ENCODE results near the gene KRT72.

KRT72 gene

GRCh38 chr12:52613384-52614030 lies 12.2 kb upstream of the KRT72 start:
- Histone ChIP-seq H3K27me3 (replicated peaks; ENCODE audit: insufficient read depth, low read length) (peaks cover 71% of the 10 kb centered on the region), H3K4me2 (ENCODE audit: low read depth, low read length) (no peak overlapping the region)

GRCh38 chr12:52612431-52613383 lies 11.4 kb upstream of the KRT72 start:
- Histone ChIP-seq H3K27me3 (replicated peaks; ENCODE audit: insufficient read depth, low read length) (peaks cover 71% of the 10 kb centered on the region), H3K4me3 (ENCODE audit: low read length) (no peak overlapping the region), H3K4me1 (ENCODE audit: low read length) (no peaks in the 10 kb centered on the region), H3K79me2 (ENCODE audit: low read length) (no peaks in the 10 kb centered on the region), H3K9me3 (replicated peaks; ENCODE audit: insufficient read depth, low read length) (no peaks in the 10 kb centered on the region), H3K27ac (ENCODE audit: low read length) (no peak overlapping the region), H2AFZ (ENCODE audit: low read length) (no peak overlapping the region), H3K4me2 (ENCODE audit: low read depth, low read length) (no peak overlapping the region), H3K9ac (ENCODE audit: low read length) (no peak overlapping the region), H3F3A (ENCODE audit: insufficient read depth, low read length) (no peaks in the 10 kb centered on the region), H4K20me1 (ENCODE audit: insufficient read depth, low read length) (no peaks in the 10 kb centered on the region), H3K36me3 (replicated peaks; ENCODE audit: insufficient read depth, low read length) (no peaks in the 10 kb centered on the region), H3K9me2 (replicated peaks; ENCODE audit: insufficient read depth, low read length) (no peaks in the 10 kb centered on the region)
- no peak for TF ChIP-seq EZH2 (optimal IDR thresholded peaks at IDR 0.05; ENCODE audit: low read depth, low read length)
- TF ChIP-seq EZH2phosphoT487 (IDR thresholded peaks at IDR 0.05; ENCODE audit: low read length) = no peak
- TF ChIP-seq CTCF (IDR thresholded peaks at IDR 0.05; ENCODE audit: low read length) = no peak
- no peak for DNase-seq

More at GRCh38 chr12:52613384-52614030, 12.2 kb upstream of the KRT72 start:
- no peak for DNase-seq
- Histone ChIP-seq H3K9me2 (replicated peaks; ENCODE audit: insufficient read depth, low read length) (no peaks in the 10 kb centered on the region), H3K27ac (ENCODE audit: low read length) (no peak overlapping the region), H3K36me3 (replicated peaks; ENCODE audit: insufficient read depth, low read length) (no peaks in the 10 kb centered on the region), H3K4me1 (ENCODE audit: low read length) (no peaks in the 10 kb centered on the region), H2AFZ (ENCODE audit: low read length) (no peak overlapping the region), H3K79me2 (ENCODE audit: low read length) (no peaks in the 10 kb centered on the region), H3K9ac (ENCODE audit: low read length) (no peak overlapping the region), H4K20me1 (ENCODE audit: insufficient read depth, low read length) (no peaks in the 10 kb centered on the region), H3K9me3 (replicated peaks; ENCODE audit: insufficient read depth, low read length) (no peaks in the 10 kb centered on the region), H3F3A (ENCODE audit: insufficient read depth, low read length) (no peaks in the 10 kb centered on the region), H3K4me3 (ENCODE audit: low read length) (no peak overlapping the region)
- no peak for TF ChIP-seq EZH2 (optimal IDR thresholded peaks at IDR 0.05; ENCODE audit: low read depth, low read length)
- TF ChIP-seq CTCF (IDR thresholded peaks at IDR 0.05; ENCODE audit: low read length) = no peak
- no peak for TF ChIP-seq EZH2phosphoT487 (IDR thresholded peaks at IDR 0.05; ENCODE audit: low read length)

- Histone ChIP-seq H3K4me3 (ENCODE audit: low read length) (no peak overlapping the region), H2AFZ (ENCODE audit: low read length) (no peak overlapping the region), H3F3A (ENCODE audit: insufficient read depth, low read length) (no peaks in the 10 kb centered on the region), H3K9ac (ENCODE audit: low read length) (no peak overlapping the region), H4K20me1 (ENCODE audit: insufficient read depth, low read length) (no peaks in the 10 kb centered on the region), H3K79me2 (ENCODE audit: low read length) (no peaks in the 10 kb centered on the region), H3K36me3 (replicated peaks; ENCODE audit: insufficient read depth, low read length) (no peaks in the 10 kb centered on the region), H3K27ac (ENCODE audit: low read length) (no peak overlapping the region), H3K9me3 (replicated peaks; ENCODE audit: insufficient read depth, low read length) (no peaks in the 10 kb centered on the region), H3K9me2 (replicated peaks; ENCODE audit: insufficient read depth, low read length) (no peaks in the 10 kb centered on the region), H3K4me2 (ENCODE audit: low read depth, low read length) (no peak overlapping the region), H3K27me3 (replicated peaks; ENCODE audit: insufficient read depth, low read length) (peaks cover 62% of the 10 kb centered on the region), H3K4me1 (ENCODE audit: low read length) (no peaks in the 10 kb centered on the region)
- no peak for DNase-seq
- TF ChIP-seq CTCF (IDR thresholded peaks at IDR 0.05; ENCODE audit: low read length) (no peak), EZH2phosphoT487 (IDR thresholded peaks at IDR 0.05; ENCODE audit: low read length) (no peak), EZH2 (optimal IDR thresholded peaks at IDR 0.05; ENCODE audit: low read depth, low read length) (no peak)
Measured at GRCh38 chr12:52611080-52611468, 9.8 kb upstream of the KRT72 start.

All from MM.1S (cell line).